GM18519 (cell line): ENCODE results near the gene TPSG1.
"Not testable (repeated sequence)": the region's sequence is repeated elsewhere in the genome, so short reads cannot be mapped to it uniquely, and the experiment has no call there.

Experiments
- ATAC-seq: cut with Tn5 transposase; IDR thresholded peaks from one replicate; pipeline ENCODE4 v1.9.1; 2021; ENCODE audit warnings: mild to moderate bottlenecking, moderate library complexity; ENCODE audit not compliant: unreplicated experiment, low FRiP score

Gene TPSG1

DNA sequence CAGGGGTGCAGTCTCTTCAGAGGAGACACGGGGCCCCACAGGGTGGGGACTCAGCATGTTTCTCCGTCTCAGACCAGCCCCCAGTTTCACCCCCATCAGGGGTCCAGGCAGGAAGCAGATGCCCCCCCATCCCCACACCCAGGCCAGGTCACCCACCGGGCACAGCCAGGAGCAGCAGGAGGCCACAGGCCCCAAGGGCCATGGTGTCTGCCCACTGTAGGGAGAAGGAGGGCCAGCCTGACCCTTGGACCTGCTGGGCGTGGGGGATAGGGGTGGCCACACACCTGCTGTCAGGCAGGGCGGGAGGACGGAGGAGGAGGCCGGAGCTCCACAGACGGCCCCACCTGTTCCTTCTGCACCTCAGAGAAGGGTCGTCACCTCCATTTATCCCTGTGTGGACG lies at the start of gene TPSG1:
TSS of gene TPSG1 (minus strand) at position 218 of the 401 bp plus-strand sequence. CDS start at position 202, 16 bp downstream.
- ATAC-seq, result no peak

DNA sequence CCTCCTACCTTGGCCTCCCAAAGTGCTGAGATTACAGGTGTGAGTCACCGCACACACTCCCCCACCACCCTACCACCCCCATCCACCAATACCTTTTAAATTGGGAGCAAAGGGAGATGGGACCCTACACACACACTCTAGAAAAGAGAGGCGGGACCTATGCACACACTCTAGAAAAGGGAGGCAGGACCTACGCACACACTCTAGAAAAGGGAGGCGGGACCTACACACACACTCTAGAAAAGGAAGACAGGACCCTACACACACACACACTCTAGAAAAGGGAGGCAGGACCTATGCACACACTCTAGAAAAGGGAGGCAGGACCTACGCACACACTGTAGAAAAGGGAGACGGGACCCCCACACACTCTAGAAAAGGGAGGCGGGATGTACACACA lies 49.7 kb upstream of the TPSG1 start:
- ATAC-seq, result no peak

DNA sequence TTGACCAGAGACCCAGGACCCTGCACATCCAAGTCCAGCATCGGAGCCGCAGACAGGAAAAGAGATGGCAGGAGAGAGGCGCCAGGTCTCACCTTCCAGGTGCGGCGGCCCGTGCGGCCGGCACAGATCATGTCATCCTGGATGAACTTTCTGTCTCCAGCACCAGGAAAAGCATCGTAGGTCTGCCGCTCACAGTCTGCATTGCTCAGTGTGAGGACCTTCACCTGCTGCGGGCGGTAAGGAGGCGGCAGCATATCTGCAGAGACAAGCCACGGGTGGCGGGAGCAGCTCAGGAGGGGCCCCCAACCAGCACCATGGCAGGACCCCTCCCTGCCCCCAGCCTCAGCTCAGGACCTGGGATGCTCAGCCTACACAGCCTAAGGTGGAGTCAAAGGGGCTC lies 48.7 kb upstream of the TPSG1 start:
- no peak for ATAC-seq

DNA sequence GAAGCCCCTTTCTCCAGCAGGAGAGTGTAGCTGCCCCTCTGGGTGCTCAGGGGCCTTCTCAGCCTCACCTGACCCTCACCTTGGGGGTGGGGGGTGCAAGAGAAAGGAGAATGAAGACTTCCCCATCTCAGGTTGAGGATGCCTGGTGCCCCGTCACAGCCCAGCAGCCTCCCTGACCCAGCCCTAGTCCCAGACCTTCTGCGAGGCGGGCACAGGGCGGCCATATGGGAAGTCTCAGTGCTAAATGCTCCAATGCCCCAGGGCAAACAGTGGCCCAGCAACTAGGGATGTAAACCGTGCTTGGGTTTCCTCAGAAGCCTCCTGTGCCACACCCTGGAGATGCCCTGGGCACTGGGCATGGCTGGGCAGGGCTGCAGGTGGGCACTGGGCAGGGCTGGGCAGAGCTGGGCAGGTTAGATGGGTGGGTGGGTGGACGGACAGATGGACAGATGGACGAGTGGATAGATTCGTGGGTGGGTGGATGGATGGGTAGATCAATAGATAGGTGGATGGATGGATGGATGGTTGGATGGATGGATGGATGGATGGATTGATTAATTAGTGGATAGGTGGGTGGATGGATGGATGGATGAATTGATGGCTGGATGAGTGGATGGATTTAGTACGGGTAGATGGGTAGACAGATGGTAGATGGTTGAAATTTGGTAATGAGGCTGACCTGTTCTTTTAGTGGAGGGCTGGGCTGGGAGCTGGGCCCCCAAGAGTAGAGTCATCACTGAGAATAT lies 47.6 kb upstream of the TPSG1 start:
- no peak for ATAC-seq

DNA sequence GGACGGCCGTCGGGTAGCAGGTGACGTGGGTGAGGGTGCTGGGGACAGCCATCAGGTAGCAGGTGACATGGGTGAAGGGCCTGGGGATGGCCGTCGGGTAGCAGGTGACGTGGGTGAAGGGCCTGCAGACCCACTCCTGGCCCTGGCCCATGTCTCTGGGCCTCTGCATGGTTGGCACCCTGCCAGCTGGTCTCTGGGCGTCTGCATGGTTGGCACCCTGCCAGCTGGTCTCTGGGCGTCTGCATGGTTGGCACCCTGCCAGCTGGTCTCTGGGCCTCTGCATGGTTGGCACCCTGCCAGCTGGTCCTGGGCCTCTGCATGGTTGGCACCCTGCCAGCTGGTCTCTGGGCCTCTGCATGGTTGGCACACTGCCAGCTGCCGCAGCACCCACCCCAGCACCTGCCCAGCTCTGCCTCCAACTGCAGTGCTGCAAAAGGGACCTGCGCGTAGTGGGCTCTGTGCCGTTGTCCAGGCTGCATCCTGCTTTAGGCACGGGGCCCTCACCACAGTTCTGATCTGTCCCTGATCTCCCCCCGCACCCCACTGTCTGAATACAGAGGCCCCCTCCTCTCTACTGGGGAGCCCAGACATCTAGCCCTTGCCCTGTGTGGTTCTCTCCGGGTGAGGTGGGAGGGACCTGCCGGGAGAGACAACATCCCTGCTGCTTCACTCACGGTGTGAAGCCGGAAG lies 46.8 kb upstream of the TPSG1 start:
- ATAC-seq, result not testable (repeated sequence)

DNA sequence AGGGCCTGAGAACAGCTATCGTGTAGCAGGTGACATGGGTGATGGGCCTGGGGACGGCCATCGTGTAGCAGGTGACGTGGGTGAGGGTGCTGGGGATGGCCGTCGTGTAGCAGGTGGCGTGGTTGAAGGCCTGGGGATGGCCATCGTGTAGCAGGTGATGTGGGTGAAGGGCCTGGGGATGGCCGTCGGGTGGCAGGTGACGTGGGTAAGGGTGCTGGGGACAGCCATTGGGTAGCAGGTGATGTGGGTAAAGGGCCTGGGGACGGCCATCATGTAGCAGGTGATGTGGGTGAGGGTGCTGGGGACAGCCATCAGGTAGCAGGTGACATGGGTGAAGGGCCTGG lies 46.3 kb upstream of the TPSG1 start:
- ATAC-seq, result no peak

DNA sequence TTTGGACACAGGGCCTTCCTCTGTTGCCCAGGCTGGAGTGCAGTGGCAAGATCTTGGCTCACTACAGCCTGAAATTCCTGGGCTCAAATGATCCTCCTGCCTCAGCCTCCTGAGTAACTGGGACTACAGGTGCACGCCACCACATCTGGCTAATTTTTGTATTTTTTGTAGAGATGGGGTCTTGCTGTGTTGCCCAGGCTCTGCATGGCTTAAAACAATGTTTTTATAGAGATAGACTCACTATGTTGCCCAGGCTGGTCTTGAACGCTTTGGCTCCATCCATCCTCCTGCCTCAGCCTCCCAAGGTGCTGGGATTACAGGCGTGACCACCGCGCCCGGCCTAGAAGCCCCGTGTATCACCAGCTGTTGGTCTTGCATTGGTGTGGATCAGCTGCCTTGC lies 44.4 kb upstream of the TPSG1 start:
- ATAC-seq, result not testable (repeated sequence)

DNA sequence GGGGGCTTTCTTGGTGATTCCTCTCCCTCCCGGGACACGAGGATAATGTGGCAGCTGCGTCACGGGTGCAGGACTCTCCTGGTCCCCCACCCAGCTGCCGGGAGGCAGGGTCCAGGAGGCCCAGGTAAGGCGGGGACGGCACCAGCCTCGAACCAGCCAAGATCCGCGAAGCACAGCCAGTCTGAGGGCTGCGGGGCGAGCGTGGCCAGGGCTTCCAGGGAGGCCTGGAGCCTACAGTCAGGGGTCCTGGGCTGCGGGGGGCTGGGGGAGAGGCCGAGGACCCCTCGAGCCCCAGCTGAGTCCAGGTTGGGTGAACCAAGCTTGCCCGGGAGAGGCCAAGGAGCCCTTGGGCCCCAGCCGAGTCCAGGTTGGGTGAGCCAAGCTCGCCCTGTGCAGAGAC lies 40.8 kb upstream of the TPSG1 start:
- ATAC-seq, result no peak

DNA sequence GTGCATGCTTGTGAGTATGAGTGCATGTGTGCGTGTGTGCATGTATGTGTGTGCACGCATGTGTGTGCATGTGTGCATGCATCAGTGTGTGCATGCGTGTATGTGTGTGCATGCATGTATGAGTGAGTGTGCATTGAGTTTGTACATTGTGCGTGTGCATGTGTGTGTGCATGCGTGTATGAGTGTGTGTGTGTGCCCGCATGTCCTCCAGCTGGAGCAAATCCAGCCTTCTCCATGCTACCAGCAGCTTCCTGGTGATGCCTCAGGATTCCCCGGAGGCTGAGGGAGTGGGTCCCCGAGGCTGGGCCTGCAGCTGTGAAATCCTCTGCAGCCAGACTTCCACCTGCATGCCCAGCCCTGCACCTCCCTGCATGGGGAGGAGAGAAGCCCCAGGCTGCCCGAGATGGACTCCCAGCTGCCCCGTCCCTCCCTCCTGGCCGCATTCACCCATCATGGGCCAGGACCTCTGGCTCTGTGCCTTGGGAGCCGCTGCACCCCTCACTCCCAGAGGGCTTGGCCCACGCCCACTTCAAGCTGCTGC lies 40.1 kb upstream of the TPSG1 start:
- ATAC-seq, result no peak

DNA sequence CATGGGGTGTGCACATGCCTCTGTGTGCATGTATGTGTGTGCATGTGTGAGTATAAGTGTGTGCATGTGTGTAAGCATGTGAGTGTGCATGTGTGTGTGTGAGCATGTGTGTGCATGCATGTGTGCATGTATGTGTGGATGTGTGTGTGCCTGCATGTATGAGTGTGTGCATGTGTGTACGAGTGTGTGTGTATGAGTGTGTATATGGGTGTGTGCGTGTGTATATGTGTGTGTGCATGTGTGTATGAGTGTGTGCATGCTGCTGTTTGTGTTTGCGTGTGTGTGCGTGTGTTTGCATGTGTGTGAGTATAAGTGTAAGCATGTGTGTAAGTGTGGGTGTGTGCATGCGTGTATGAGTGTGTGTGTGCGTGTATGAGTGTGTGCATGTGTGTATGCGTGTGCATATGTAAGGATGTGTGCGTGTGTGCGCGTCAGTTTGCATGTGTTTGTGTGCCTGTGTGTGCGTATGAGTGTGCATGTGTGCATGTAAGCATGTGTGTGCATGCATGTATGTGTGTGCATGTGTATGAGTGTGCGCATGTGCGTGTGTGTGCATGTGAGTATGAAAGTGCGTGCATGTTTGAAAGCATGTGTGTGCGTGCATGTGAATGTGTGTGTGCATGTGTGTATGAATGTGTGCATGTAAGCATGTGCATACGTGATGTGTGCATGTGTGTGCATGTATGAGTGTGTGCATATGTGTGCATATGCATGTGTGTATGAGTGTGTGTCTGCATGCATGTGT lies 39.4 kb upstream of the TPSG1 start:
- ATAC-seq, result no peak

DNA sequence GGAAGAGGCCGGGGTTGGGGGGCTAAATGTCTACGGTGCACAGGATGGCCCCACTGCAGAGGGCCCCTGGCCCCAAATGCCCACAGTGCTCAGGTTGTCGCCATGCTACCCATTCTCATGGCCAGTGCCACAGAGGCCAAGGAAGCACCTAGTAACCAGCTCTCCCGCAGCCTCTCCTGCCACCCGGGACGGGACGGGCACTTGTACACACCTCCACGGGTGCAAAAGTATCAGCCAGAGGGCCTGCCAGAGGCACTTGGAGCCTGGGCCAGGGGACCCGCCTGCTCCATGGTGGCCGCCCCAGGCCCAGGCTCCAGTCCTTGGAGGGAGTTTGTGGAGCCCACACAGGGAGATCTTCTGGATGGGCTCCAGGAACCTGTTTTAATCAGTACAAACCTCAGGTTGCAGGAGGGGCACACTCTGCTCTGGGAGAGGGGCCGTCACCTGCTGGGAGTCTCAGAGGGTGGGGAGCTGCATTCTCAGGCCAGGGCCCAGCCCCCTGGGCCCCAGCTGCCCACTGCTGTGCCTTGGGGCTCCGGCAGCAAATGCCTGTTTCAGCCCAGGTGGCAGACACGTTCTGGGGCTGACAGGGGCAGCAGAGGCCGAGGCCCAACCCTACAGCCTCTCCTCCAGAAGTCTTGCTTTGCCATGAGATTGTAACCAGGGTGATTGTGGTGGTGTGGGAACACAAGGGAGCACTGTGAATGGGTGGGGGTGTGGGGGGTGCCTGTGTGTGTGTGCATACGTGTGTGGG lies 38.7 kb upstream of the TPSG1 start:
- no peak for ATAC-seq

DNA sequence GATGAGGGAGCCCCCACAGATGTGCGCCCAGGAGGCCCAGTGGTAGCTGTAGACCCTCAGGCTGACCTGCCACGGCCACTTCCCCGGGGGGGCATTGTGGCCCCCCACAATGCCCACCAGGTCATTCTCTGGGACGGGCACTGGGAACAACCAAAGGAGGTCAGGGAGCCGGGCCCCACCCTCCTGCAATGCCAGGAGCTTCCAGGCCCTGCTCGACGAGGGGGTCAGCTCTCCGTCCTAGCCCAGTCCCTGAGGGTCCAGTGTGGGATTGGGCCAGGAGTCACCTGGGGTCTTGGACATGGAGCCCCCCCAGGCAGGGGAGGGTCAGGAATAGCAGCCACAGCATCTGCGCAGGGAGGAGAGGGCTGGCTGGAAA lies 37.8 kb upstream of the TPSG1 start:
- ATAC-seq, result no peak

DNA sequence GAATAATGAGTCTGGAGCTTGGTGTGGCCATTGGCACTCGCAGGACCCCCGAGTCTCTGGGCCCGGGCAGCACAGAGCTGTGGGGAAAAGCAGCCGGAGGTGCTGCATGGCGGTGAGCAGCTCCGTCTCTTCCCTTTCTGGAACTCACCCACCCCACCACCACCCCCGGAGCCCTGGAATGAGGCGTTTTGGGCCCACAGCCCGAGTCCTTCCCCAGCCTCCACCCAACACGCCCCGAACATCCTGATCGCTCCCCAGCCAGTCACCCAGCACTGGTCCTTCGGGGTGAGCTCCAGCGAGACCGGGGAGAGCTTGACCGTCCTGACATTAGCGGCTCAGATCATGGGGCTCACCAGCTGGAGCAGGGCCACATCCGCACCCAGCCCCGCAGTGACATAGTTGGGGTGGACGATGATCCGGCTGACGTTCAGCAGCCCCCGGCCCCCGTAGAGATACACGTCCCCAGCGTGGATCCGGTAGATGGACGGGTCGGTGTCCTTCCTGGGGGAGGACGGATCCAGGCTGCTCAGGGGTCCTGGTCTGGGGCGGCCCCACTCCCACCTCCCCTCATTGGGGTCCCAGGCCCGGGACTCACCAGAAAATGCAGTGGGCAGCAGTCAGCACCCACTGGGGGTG lies 37.3 kb upstream of the TPSG1 start:
- ATAC-seq, result no peak

DNA sequence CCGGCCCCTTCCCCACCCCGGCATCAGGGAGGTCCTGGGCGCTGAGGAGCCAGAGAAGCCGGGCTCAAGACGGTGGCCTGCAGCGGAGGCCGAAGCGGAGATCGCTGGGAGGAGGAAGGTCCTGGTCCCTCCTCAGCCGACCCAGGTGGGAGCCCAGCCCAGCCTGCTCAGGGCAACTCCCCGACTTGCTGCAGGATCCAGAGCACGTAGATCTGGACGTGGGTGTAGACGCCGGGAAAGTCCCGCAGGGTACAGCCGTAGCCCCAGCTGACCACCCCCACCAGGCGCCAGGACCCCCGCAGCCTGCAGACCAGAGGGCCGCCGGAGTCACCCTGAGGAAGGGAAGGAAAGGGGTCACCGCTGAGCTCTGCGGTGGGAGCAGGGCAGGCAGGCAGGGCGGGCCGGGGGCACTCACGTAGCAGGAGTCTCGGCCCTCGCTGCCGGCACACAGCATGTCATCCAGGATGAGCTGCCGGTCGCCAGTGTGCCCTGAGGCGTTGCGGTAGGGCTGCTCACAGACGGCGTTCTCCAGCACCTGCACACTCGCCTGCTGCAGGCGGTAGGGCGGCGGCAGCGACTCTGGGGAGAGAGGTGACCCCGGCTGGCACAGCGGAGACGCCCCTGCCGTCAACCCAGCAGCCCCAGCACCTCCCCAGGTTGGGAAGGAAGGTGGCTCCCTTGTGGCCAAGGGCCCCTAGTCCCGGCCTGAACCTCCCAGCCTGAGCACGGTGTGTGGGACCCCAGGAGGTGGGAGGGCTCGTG lies 36.2 kb upstream of the TPSG1 start:
- no peak for ATAC-seq

DNA sequence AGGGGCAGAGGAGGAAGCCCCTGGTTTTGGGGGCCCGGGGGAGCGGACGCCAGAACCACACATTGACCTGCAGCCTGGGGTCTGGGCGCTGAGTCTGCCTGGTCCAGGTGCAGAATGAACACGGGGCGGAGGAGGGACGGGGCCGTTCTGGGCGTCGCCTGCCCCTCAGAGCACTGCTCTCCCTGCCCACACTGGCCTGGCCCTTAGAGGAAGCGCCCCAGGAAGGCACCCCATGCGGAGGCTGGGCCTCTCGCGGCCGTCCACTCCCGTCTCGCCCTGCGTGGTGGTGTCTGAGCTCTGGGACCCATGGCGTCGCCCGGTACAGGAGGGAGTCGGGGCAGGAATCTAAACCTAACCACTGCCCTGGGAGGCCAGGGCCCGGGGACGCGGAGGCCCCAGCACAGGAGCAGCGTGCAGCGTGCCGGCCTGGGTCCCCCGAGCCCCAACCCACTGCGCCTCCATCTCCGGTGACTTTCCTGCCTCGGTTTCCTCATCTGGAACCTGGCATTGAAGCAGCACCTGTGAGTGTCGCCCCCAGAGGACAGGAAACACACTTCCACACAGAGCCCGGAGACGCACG lies 35.1 kb upstream of the TPSG1 start:
- no peak for ATAC-seq

DNA sequence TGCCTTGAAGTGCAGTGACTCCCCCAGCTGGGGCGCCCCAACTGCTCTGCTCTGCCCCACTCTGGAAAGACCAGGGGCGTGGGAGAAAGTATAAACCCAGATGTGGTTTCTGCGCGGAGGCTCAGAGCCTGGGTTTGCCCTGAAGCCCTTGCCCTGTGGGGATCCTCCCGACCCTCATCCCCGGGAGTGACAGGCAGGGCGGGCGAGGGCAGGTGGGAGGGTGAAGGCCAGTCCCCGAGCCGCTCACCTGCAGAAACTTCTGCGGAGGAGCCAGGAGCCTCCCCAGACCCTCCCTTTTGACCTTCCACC lies 34.6 kb upstream of the TPSG1 start:
- ATAC-seq, result no peak

DNA sequence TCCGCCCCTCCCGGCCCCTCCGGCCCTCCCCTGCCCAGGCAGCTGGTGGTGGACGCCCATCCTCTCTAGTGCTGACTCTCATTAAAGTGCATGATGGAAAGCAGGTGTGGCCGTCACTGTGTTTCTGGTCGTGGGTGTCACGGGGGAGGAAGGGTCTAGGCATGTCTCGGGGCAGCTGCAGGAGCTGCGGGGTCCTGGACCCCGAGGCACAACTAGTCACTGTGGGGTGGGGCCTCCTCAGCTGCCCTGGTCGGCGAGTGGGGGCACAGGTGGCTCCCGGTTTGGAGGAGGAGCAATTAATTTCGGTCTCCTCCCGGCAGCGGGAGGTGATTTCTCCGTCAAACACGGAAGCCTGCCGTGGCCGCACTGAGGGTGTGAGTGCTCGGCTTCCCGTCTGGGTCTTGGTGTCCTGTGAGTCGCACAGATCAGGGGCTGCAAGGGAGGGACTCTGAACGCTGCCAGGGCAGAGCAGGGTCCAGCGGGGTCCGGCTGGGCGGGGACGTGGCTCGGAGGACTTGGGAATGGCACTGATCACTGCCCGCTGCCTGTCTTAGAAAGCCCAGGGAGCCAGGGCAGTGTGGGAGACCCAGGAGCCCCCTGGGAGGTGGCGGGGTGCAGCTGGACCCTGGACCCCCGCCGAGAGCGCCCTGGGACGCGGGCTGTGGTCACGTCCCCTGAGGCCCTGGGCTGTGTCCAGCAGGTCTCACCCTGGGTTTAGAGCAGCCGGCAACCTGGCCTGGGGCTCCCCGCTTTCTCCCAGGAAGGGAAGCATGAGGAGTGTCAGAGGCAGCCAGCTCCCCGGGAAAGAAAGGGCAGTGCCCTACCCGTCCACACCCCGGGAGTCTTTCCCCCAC lies 34.1 kb upstream of the TPSG1 start:
- no peak for ATAC-seq

DNA sequence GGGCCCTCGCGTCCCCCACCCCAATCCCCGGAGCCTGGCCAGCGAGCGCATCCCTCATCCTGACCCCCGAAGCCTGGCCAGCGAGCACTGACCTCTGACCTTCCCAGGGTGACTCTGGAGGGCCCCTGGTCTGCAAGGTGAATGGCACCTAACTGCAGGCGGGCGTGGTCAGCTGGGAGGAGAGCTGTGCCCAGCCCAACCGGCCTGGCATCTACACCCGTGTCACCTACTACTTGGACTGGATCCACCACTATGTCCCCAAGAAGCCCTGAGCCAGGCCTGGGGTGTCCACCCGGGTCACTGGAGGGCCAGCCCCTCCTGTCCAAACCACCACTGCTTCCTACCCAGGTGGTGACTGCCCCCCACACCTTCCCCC lies 33.1 kb upstream of the TPSG1 start:
- no peak for ATAC-seq
